Ascending aorta (tissue), 2 donors: ENCODE results near the gene SMAD2. TPM values are rescaled to one million over a fixed set of nuclear protein-coding genes. Genes with fewer than 3 reads are reported as not detected.
"Not testable (repeated sequence)": the region's sequence is repeated elsewhere in the genome, so short reads cannot be mapped to it uniquely, and the experiment has no call there.

Experiments
- DNase-seq, 2 donors: peaks; one replicate each; pipeline ENCODE4 v3.0.0-alpha.2; 2019; ENCODE audit warnings: low spot score in 2 of 2
- H3K27ac ChIP-seq, 2 donors: fragments of 200-600 bp; sonication (generic); one replicate each; pipeline ENCODE4 v1.5.1; 2016 to 2017; ENCODE audit warnings: mild to moderate bottlenecking in 1 of 2
- H3K27me3 ChIP-seq: fragments of 200-600 bp; sonication (generic); one replicate; pipeline ENCODE4 v1.5.1; 2017
- H3K36me3 ChIP-seq, 2 donors: fragments of 200-600 bp; sonication (generic); one replicate each; pipeline ENCODE4 v1.5.1; 2016
- H3K4me1 ChIP-seq, 2 donors: fragments of 200-600 bp; sonication (generic); one replicate each; pipeline ENCODE4 v1.5.1; 2016 to 2017; ENCODE audit warnings: mild to moderate bottlenecking in 1 of 2
- H3K4me3 ChIP-seq, 2 donors: fragments of 200-600 bp; sonication (generic); one replicate each; pipeline ENCODE4 v1.5.1; 2016 to 2017; ENCODE audit warnings: mild to moderate bottlenecking in 1 of 2
- H3K9me3 ChIP-seq, 2 donors: fragments of 200-600 bp; sonication (generic); one replicate each; pipeline ENCODE4 v1.5.1; 2016
- intact Hi-C: fragments of 100-400 bp; cut with DNase I; formaldehyde crosslinking; loops from one replicate; pipeline ENCODE4 v1.15.1; 2023
- total RNA-seq: library from RNA; depleted of rRNA; stranded (reverse); fragments of >200 nt; gene quantifications from one replicate; pipeline ENCODE4 v1.1.0, GENCODE V29; 2016
- TF ChIP-seq, protein P1 (sequence below), 3 experiments: fragments of 200-600 bp in 2 of 3; fragments of 450-650 bp in 1 of 3; sonication (generic) in 2 of 3; IDR thresholded peaks; one replicate each; pipeline ENCODE4 v1.5.1; 2016 to 2019; ENCODE audit warnings: antibody characterized with exemption in 3 of 3, mild to moderate bottlenecking in 1 of 3, moderate library complexity in 1 of 3

Gene SMAD2
- total RNA-seq, 1 donor from 2014 or later = 14.0 TPM

DNA sequence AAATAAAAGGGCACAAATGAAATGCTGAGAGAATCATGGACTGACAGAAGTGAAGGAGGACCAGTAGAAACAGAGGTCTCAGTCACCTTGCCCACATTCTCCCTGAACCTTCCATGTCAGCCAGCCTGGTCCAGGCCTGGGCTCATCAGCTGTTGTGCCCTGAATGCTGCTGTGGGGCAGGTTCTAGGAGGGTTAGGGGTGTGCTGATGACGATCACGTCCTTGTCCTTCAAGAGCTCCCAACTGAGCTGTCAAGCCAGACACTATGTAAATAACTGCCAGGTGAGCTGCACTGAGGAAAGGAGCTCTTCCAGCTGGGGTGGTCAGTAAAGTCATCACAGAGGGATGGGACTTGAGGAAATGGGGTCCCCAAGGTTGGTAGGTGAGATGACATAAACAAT is 156.5 kb downstream of the SMAD2 start:
- Histone ChIP-seq H3K4me1 (no peaks in the 10 kb centered on the region), H3K27ac (no peak overlapping the region), H3K9me3 (no peaks in the 10 kb centered on the region), H3K36me3 (no peaks in the 10 kb centered on the region), H3K27me3 (no peaks in the 10 kb centered on the region), H3K4me3 (no peak overlapping the region)
- TF ChIP-seq, protein P1, sequence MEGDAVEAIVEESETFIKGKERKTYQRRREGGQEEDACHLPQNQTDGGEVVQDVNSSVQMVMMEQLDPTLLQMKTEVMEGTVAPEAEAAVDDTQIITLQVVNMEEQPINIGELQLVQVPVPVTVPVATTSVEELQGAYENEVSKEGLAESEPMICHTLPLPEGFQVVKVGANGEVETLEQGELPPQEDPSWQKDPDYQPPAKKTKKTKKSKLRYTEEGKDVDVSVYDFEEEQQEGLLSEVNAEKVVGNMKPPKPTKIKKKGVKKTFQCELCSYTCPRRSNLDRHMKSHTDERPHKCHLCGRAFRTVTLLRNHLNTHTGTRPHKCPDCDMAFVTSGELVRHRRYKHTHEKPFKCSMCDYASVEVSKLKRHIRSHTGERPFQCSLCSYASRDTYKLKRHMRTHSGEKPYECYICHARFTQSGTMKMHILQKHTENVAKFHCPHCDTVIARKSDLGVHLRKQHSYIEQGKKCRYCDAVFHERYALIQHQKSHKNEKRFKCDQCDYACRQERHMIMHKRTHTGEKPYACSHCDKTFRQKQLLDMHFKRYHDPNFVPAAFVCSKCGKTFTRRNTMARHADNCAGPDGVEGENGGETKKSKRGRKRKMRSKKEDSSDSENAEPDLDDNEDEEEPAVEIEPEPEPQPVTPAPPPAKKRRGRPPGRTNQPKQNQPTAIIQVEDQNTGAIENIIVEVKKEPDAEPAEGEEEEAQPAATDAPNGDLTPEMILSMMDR (IDR thresholded peaks at IDR 0.05) = no peak
- DNase-seq = no peak
- intact Hi-C loops = no loop called here

DNA sequence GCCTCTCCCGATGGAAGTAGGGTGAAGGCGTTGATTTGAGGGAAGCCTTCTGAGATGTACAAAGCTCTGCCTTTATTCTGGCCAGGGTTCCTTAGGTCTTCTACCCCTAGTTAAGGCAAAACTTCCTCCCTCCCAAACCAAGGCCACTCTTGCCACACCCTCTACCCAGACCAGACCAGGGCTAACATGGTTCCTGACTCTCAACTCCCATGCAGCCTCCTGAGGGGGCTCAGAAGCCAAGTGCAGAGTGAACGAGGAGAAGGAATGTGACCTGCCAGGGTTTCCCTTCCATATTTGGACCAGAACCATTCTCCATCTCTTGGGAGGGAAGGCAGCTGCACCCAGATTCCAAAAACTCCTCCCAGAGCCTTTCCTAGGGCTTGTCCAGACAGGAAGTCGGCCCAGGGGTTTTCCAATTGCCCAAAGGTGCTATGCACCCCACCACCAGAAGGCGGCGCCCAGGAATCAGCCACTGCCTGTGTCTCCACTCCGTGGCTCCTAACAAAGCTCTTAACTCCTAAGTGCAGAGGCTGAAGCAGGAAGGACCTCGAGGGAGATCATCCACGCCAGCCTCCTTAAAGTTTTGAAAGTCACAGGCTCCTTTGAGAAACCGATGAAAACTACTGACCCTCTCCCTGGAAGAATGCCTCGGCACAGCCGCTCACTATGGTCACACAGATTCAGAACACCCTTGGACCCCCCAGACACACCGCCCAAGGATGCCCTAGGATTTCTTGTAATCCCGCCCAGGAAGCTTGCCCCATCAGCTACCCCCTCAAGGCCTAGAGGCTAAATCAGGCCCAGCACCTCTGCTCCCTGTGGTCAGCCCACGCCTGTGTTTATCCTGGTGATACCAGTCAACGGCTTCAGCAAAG is 157.8 kb downstream of the SMAD2 start:
- intact Hi-C loops = no loop called here
- no peaks in the 10 kb centered on the region for H3K9me3 ChIP-seq
- H3K4me3 ChIP-seq = no peak overlapping the region
- TF ChIP-seq, protein P1 (IDR thresholded peaks at IDR 0.05) = peak; percentile 16 to 40 (median 22)
- H3K27me3 ChIP-seq = no peaks in the 10 kb centered on the region
- no peaks in the 10 kb centered on the region for H3K36me3 ChIP-seq
- DNase-seq = no peak
- H3K27ac ChIP-seq = no peak overlapping the region
- no peaks in the 10 kb centered on the region for H3K4me1 ChIP-seq

DNA sequence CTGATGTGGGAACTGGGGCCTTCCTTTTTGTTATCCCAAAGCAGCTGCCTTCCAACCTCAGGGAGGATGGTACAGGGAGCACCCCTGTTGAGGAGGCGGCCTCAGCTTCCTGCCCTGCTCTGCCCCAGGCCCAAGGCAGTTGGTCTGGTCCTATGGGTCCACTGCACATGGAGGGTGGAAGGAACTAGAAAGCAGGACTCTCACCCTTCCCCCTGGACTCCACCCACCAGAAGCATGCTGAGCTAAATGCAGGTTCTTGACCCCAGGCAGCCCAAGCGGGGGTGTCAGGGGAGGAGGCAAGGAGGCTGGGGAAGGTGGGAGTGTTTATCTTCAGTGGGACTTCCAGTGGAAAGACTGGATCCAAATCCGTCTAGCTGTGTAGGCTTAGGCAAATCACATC is 158.5 kb downstream of the SMAD2 start:
- no peak overlapping the region for H3K27ac ChIP-seq
- no peaks in the 10 kb centered on the region for H3K36me3 ChIP-seq
- H3K9me3 ChIP-seq = no peaks in the 10 kb centered on the region
- H3K27me3 ChIP-seq = no peaks in the 10 kb centered on the region
- H3K4me3 ChIP-seq = no peak overlapping the region
- no peaks in the 10 kb centered on the region for H3K4me1 ChIP-seq
- no peak for DNase-seq
- TF ChIP-seq, protein P1 (IDR thresholded peaks at IDR 0.05) = no peak
- intact Hi-C loops = no loop called here

DNA sequence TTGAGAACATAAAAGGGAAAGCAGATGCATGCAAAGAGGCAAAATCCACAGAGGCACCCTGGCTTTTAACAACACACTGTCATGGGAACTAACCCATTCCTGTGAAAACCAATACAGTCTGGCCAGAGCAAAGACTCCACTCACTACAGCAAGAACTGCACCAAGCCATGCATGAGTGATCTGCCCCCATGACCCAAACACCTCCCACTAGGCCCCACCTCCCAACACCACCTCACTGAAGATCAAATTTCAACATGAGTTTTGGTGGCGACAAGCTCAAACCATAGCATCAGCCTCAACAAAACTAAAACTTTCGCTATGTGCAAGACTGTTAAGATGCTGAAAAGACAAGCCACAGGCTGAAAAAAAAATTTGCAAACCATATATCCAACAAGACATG is 162.8 kb downstream of the SMAD2 start:
- Histone ChIP-seq H3K27me3 (no peaks in the 10 kb centered on the region), H3K9me3 (no peaks in the 10 kb centered on the region), H3K4me1 (no peaks in the 10 kb centered on the region), H3K4me3 (no peak overlapping the region), H3K27ac (no peak overlapping the region), H3K36me3 (no peaks in the 10 kb centered on the region)
- intact Hi-C loops = no loop called here
- no peak for DNase-seq
- TF ChIP-seq, protein P1 (IDR thresholded peaks at IDR 0.05) = no peak

DNA sequence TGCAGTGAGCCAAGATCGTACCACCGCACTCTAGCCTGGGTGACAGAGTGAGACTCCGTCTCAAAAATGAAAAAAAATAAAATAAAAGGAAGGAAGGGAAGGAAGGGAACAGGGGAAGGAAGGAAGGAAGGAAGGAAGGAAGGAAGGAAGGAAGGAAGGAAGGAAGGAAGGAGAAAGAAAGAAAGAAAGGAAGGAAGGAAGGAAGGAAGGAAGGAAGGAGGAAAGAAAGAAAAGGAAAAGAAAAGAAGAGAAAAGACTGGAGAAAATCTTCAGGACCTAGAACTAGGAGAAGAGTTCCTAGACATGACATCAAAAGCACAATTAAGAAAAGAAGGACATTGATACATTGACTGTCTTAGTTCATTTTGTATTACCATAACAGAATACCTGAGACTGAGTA is 163.3 kb downstream of the SMAD2 start:
- H3K4me3 ChIP-seq, H3K27me3 ChIP-seq, H3K9me3 ChIP-seq, intact Hi-C loops, DNase-seq, H3K4me1 ChIP-seq, H3K27ac ChIP-seq, H3K36me3 ChIP-seq: not testable (repeated sequence)
